NAMALWA (cell line): Measurements from ENCODE around the gene PSAP.

ENCODE experiments used
- DNase-seq: peaks from one replicate; pipeline ENCODE4 v3.0.0-alpha.2; 2015; ENCODE audit warnings: low spot score

The PSAP gene

GRCh38 chr10:71807557-71808510, 43.2 kb downstream of the PSAP start:
- DNase-seq, result no peak

GRCh38 chr10:71806704-71807556, 44.1 kb downstream of the PSAP start:
- DNase-seq, result no peak

GRCh38 chr10:71805776-71806703, 45.0 kb downstream of the PSAP start:
- no peak for DNase-seq

- no peak for DNase-seq
Observed at GRCh38 chr10:71804077-71804476, 47.0 kb downstream of the PSAP start.

GRCh38 chr10:71802715-71803488, 48.1 kb downstream of the PSAP start:
- DNase-seq, result no peak

- DNase-seq, result no peak
Observed at GRCh38 chr10:71802235-71802634, 48.8 kb downstream of the PSAP start.

GRCh38 chr10:71801361-71801760, 49.7 kb downstream of the PSAP start:
- peak; percentile 46 for DNase-seq

GRCh38 chr10:71799608-71800453, 51.2 kb downstream of the PSAP start:
- DNase-seq, result no peak

- DNase-seq, result no peak
Observed at GRCh38 chr10:71799112-71799511, 51.9 kb downstream of the PSAP start.

GRCh38 chr10:71798308-71798624, 52.8 kb downstream of the PSAP start:
- no peak for DNase-seq

- no peak for DNase-seq
Observed at GRCh38 chr10:71797533-71798307, 53.3 kb downstream of the PSAP start.

GRCh38 chr10:71796749-71797405, 54.2 kb downstream of the PSAP start:
- DNase-seq, result peak; percentile 36

GRCh38 chr10:71795248-71795647, 55.8 kb downstream of the PSAP start:
- no peak for DNase-seq

GRCh38 chr10:71790749-71791440, 60.2 kb downstream of the PSAP start:
- no peak for DNase-seq

- DNase-seq, result no peak
Observed at GRCh38 chr10:71789871-71790270, 61.2 kb downstream of the PSAP start.

GRCh38 chr10:71788954-71789353, 62.1 kb downstream of the PSAP start:
- no peak for DNase-seq

- DNase-seq, result no peak
Observed at GRCh38 chr10:71784679-71785272, 66.3 kb downstream of the PSAP start.
